ENCODE data around the gene RAB31.

Gene RAB31

GRCh38 chr18:9739516-9739915, 31.4 kb downstream of the RAB31 start:
- no peak for DNase-seq

- no peak for DNase-seq
These were observed 32.0 kb downstream of the RAB31 start for GRCh38 chr18:9740071-9740470.

- DNase-seq, result no peak
These were observed 33.3 kb downstream of the RAB31 start for GRCh38 chr18:9741406-9741792.

- no peak for DNase-seq
These were observed 33.9 kb downstream of the RAB31 start for GRCh38 chr18:9741793-9742523.

- no peak for DNase-seq
These were observed 34.5 kb downstream of the RAB31 start for GRCh38 chr18:9742524-9743131.

GRCh38 chr18:9743200-9744016, 35.3 kb downstream of the RAB31 start:
- DNase-seq, result no peak

- DNase-seq, result no peak
These were observed 38.9 kb downstream of the RAB31 start for GRCh38 chr18:9746958-9747357.

GRCh38 chr18:9749611-9750010, 41.5 kb downstream of the RAB31 start:
- DNase-seq, result no peak

- DNase-seq, result no peak
These were observed 42.0 kb downstream of the RAB31 start for GRCh38 chr18:9750112-9750511.

GRCh38 chr18:9750606-9751304, 42.7 kb downstream of the RAB31 start:
- DNase-seq, result no peak

- DNase-seq, result no peak
These were observed 43.4 kb downstream of the RAB31 start for GRCh38 chr18:9751371-9752031.

- no peak for DNase-seq
These were observed 45.7 kb downstream of the RAB31 start for GRCh38 chr18:9753846-9754245.

GRCh38 chr18:9755110-9755509, 47.0 kb downstream of the RAB31 start:
- no peak for DNase-seq

GRCh38 chr18:9755615-9756014, 47.5 kb downstream of the RAB31 start:
- no peak for DNase-seq

- DNase-seq, result no peak
These were observed 48.3 kb downstream of the RAB31 start for GRCh38 chr18:9756271-9756932.

GRCh38 chr18:9756933-9757470, 48.9 kb downstream of the RAB31 start:
- DNase-seq, result no peak

GRCh38 chr18:9757827-9758621, 49.9 kb downstream of the RAB31 start:
- no peak for DNase-seq

- DNase-seq, result no peak
These were observed 50.5 kb downstream of the RAB31 start for GRCh38 chr18:9758624-9759075.

- no peak for DNase-seq
These were observed 52.5 kb downstream of the RAB31 start for GRCh38 chr18:9760641-9761040.

GRCh38 chr18:9762526-9762925, 54.4 kb downstream of the RAB31 start:
- no peak for DNase-seq

GRCh38 chr18:9763157-9763556, 55.1 kb downstream of the RAB31 start:
- DNase-seq, result no peak
